ENCODE results near the gene SLC7A9.

GRCh38 chr19:32863301-32863700 is 6.3 kb downstream of the SLC7A9 start:
- TF ChIP-seq GATA2 (IDR thresholded peaks at IDR 0.05; ENCODE audit: low read depth, low read length) (no peak), GATA3 (IDR thresholded peaks at IDR 0.05; ENCODE audit: low read depth, low read length) (no peak)

Data from SH-SY5Y (cell line).